HepG2 (cell line): ENCODE measurements around the gene SLCO4A1. TPM values are rescaled to one million over a fixed set of nuclear protein-coding genes. Genes with fewer than 3 reads are reported as not detected.

Experiments
- AGO1 ChIP-seq: fragments of 200-400 bp; formaldehyde crosslinking; IDR thresholded peaks from 2 replicates; pipeline ENCODE4 v1.6.1; 2017; ENCODE audit warnings: mild to moderate bottlenecking, low read depth, low read length, moderate library complexity; ENCODE audit not compliant: poor library complexity, severe bottlenecking
- ESRRA ChIP-seq: sonication (generic); formaldehyde crosslinking; IDR thresholded peaks from 2 replicates; pipeline ENCODE4 v1.5.1; 2020; ENCODE audit warnings: mild to moderate bottlenecking, low read depth, missing genetic modification reagents
- KDM1A ChIP-seq: IDR thresholded peaks from 2 replicates; pipeline ENCODE4 v1.6.1; 2016; ENCODE audit warnings: missing compliant biosample characterization
- MAZ ChIP-seq, 2 experiments: sonication (generic) in 1 of 2; formaldehyde crosslinking in 1 of 2; IDR thresholded peaks; 2 replicates each; pipeline versions ENCODE4 v1.5.0 to v1.6.1; 2012 to 2020; ENCODE audit warnings: low read depth in 2 of 2, mild to moderate bottlenecking in 2 of 2, borderline replicate concordance in 1 of 2, improper control_type of control experiment in 1 of 2, low read length in 1 of 2, missing genetic modification reagents in 1 of 2, moderate library complexity in 1 of 2
- MEF2D ChIP-seq: sonication (generic); formaldehyde crosslinking; IDR thresholded peaks from 2 replicates; pipeline ENCODE4 v1.5.1; 2020; ENCODE audit warnings: mild to moderate bottlenecking, missing genetic modification reagents
- RBFOX2 ChIP-seq: fragments of 200-400 bp; formaldehyde crosslinking; IDR thresholded peaks from 2 replicates; pipeline ENCODE4 v1.6.1; 2017; ENCODE audit warnings: low read depth, mild to moderate bottlenecking, low read length
- SMAD3 ChIP-seq: sonication (generic); formaldehyde crosslinking; IDR thresholded peaks from 2 replicates; pipeline ENCODE4 v1.4.0; 2020; ENCODE audit warnings: missing genetic modification reagents
- SPEN ChIP-seq: sonication (generic); formaldehyde crosslinking; IDR thresholded peaks from 2 replicates; pipeline ENCODE4 v1.5.1; 2020; ENCODE audit warnings: low read depth, mild to moderate bottlenecking, missing genetic modification reagents
- TAF1 ChIP-seq: sonication (generic); formaldehyde crosslinking; IDR thresholded peaks from 2 replicates; pipeline ENCODE4 v1.4.0; 2020; ENCODE audit warnings: missing genetic modification reagents
- TARDBP ChIP-seq: sonication (generic); formaldehyde crosslinking; IDR thresholded peaks from 2 replicates; pipeline ENCODE4 v1.8.0; 2022; ENCODE audit warnings: mild to moderate bottlenecking, missing genetic modification reagents
- TBX2 ChIP-seq: sonication (generic); formaldehyde crosslinking; IDR thresholded peaks from 2 replicates; pipeline ENCODE4 v1.5.0; 2020; ENCODE audit warnings: missing genetic modification reagents, mild to moderate bottlenecking, borderline replicate concordance
- ZFY ChIP-seq: sonication (generic); formaldehyde crosslinking; IDR thresholded peaks from 2 replicates; pipeline ENCODE4 v1.4.0; 2020; ENCODE audit warnings: missing genetic modification reagents
- ZIK1 ChIP-seq: sonication (generic); formaldehyde crosslinking; IDR thresholded peaks from 2 replicates; pipeline ENCODE4 v1.5.0; 2020; ENCODE audit warnings: mild to moderate bottlenecking, low read depth, missing genetic modification reagents, borderline replicate concordance
- ZNF431 ChIP-seq: sonication (generic); formaldehyde crosslinking; IDR thresholded peaks from 2 replicates; pipeline ENCODE4 v1.9.0; 2022; ENCODE audit warnings: missing genetic modification reagents, low read depth, mild to moderate bottlenecking, borderline replicate concordance
- ZNF589 ChIP-seq: sonication (generic); formaldehyde crosslinking; conservative IDR thresholded peaks from 2 replicates; pipeline ENCODE4 v1.8.0; 2022; ENCODE audit warnings: mild to moderate bottlenecking, moderate library complexity, missing genetic modification reagents
- ZNF737 ChIP-seq: sonication (generic); formaldehyde crosslinking; IDR thresholded peaks from 2 replicates; pipeline ENCODE4 v1.5.0; 2020; ENCODE audit warnings: missing genetic modification reagents, mild to moderate bottlenecking, borderline replicate concordance
- ZNF879 ChIP-seq: sonication (generic); formaldehyde crosslinking; IDR thresholded peaks from 2 replicates; pipeline ENCODE4 v1.8.1; 2023; ENCODE audit warnings: missing genetic modification reagents
- polyA plus RNA-seq, 8 experiments: library from polyadenylated mRNA; depleted of rRNA in 3 of 8; stranded (reverse) in 7 of 8; unstranded in 1 of 8; fragments of >200 nt; fragmentation: Illumina TruSeq in 4 of 8; extraction: Trizol in 4 of 8; gene quantifications; 2 replicates each; pipeline versions ENCODE4 v1.2.1 to v1.2.3, GENCODE V29; 2011 to 2016; ENCODE audit warnings: low read depth in 4 of 8, missing spikeins in 1 of 8, mixed read lengths in 1 of 8; ENCODE audit not compliant: insufficient read depth in 1 of 8
- total RNA-seq, 5 experiments: library from RNA; depleted of rRNA; stranded (reverse); fragments of >200 nt; fragmentation: Illumina TruSeq; extraction: Trizol; gene quantifications; 2 replicates each; pipeline ENCODE4 v1.2.3, GENCODE V29; 2016; ENCODE audit warnings: low read depth in 1 of 5
- TF ChIP-seq, protein P1 (sequence below): sonication (generic); formaldehyde crosslinking; IDR thresholded peaks from one replicate; pipeline ENCODE4 v1.5.1; 2020; ENCODE audit warnings: mild to moderate bottlenecking, missing genetic modification reagents; ENCODE audit errors: not compliant biosample characterization
- TF ChIP-seq, protein P2 (sequence below): IDR thresholded peaks from 2 replicates; pipeline ENCODE4 v1.6.1; 2016; ENCODE audit warnings: mild to moderate bottlenecking
- TF ChIP-seq, protein P3 (sequence below): IDR thresholded peaks from 2 replicates; pipeline ENCODE4 v1.6.1; 2018; ENCODE audit warnings: missing genetic modification reagents, mild to moderate bottlenecking, missing compliant biosample characterization

SLCO4A1 gene
- total and polyA plus RNA-seq, 2 of the 13 experiments (the other 11 are each of a cell fraction or from before 2014, with no cell fraction given) = 55.5 to 112 TPM

DNA sequence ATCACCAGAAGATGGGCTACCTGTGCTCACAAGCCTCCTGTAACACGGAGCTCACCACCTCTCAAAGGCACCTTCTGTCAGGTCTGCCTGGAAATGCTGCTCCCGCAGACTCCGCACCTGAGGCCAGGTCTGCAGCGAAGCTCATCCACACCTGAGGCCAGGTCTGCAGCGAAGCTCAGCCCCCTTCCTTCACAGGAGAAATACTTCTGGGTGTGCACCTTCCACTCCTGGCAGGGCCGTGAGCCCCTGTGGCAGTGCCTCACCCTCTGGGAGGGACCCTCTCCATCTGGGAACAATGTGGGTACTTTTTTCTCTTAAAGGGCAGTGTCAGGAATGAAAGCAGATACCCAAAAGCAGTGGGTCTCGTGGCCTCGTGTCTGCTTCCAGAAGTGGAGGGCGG is 1.4 kb upstream of the SLCO4A1 start (continued):
- TF ChIP-seq, protein P1, sequence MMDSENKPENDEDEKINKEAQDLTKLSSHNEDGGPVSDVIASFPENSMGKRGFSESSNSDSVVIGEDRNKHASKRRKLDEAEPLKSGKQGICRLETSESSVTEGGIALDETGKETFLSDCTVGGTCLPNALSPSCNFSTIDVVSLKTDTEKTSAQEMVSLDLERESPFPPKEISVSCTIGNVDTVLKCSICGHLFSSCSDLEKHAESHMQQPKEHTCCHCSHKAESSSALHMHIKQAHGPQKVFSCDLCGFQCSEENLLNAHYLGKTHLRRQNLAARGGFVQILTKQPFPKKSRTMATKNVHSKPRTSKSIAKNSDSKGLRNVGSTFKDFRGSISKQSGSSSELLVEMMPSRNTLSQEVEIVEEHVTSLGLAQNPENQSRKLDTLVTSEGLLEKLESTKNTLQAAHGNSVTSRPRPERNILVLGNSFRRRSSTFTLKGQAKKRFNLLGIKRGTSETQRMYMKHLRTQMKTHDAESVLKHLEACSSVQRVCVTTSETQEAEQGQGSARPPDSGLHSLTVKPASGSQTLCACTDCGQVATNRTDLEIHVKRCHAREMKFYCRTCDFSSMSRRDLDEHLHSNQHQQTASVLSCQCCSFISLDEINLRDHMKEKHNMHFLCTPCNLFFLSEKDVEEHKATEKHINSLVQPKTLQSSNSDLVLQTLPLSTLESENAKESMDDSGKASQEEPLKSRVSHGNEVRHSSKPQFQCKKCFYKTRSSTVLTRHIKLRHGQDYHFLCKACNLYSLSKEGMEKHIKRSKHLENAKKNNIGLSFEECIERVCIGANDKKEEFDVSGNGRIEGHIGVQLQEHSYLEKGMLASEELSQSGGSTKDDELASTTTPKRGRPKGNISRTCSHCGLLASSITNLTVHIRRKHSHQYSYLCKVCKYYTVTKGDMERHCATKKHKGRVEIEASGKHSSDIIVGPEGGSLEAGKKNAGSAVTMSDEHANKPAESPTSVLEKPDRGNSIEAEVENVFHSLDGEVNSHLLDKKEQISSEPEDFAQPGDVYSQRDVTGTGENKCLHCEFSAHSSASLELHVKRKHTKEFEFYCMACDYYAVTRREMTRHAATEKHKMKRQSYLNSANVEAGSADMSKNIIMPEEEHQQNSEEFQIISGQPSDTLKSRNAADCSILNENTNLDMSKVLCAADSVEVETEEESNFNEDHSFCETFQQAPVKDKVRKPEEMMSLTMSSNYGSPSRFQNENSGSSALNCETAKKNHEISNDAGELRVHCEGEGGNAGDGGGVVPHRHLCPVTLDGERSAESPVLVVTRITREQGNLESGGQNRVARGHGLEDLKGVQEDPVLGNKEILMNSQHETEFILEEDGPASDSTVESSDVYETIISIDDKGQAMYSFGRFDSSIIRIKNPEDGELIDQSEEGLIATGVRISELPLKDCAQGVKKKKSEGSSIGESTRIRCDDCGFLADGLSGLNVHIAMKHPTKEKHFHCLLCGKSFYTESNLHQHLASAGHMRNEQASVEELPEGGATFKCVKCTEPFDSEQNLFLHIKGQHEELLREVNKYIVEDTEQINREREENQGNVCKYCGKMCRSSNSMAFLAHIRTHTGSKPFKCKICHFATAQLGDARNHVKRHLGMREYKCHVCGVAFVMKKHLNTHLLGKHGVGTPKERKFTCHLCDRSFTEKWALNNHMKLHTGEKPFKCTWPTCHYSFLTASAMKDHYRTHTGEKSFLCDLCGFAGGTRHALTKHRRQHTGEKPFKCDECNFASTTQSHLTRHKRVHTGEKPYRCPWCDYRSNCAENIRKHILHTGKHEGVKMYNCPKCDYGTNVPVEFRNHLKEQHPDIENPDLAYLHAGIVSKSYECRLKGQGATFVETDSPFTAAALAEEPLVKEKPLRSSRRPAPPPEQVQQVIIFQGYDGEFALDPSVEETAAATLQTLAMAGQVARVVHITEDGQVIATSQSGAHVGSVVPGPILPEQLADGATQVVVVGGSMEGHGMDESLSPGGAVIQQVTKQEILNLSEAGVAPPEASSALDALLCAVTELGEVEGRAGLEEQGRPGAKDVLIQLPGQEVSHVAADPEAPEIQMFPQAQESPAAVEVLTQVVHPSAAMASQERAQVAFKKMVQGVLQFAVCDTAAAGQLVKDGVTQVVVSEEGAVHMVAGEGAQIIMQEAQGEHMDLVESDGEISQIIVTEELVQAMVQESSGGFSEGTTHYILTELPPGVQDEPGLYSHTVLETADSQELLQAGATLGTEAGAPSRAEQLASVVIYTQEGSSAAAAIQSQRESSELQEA (CRISPR knock-in tag) = peak; percentile 29
- TF ChIP-seq ZNF879 (CRISPR knock-in tag) = no peak
- no peak for TF ChIP-seq RBFOX2
- TF ChIP-seq TBX2 = no peak
- no peak for TF ChIP-seq MEF2D (CRISPR knock-in tag)
- no peak for TF ChIP-seq MAZ (IDR thresholded peaks at IDR 0.05; ENCODE audit: borderline replicate concordance, low read depth, low read length)
- TF ChIP-seq MAZ (CRISPR knock-in tag; IDR thresholded peaks at IDR 0.05; ENCODE audit: low read depth) = no peak
- TF ChIP-seq, protein P2, sequence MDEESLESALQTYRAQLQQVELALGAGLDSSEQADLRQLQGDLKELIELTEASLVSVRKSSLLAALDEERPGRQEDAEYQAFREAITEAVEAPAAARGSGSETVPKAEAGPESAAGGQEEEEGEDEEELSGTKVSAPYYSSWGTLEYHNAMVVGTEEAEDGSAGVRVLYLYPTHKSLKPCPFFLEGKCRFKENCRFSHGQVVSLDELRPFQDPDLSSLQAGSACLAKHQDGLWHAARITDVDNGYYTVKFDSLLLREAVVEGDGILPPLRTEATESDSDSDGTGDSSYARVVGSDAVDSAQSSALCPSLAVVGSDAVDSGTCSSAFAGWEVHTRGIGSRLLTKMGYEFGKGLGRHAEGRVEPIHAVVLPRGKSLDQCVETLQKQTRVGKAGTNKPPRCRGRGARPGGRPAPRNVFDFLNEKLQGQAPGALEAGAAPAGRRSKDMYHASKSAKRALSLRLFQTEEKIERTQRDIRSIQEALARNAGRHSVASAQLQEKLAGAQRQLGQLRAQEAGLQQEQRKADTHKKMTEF (CRISPR knock-in tag) = no peak
- TF ChIP-seq TAF1 = 0 out of 2 replicates have a peak, but pooled peaks have one; percentile 22
- 0 out of 2 replicates have a peak, but pooled peaks have one; percentile 26 for TF ChIP-seq SPEN (CRISPR knock-in tag)
- no peak for TF ChIP-seq SMAD3 (CRISPR knock-in tag)
- TF ChIP-seq, protein P3, sequence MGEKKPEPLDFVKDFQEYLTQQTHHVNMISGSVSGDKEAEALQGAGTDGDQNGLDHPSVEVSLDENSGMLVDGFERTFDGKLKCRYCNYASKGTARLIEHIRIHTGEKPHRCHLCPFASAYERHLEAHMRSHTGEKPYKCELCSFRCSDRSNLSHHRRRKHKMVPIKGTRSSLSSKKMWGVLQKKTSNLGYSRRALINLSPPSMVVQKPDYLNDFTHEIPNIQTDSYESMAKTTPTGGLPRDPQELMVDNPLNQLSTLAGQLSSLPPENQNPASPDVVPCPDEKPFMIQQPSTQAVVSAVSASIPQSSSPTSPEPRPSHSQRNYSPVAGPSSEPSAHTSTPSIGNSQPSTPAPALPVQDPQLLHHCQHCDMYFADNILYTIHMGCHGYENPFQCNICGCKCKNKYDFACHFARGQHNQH (CRISPR knock-in tag) = 0 out of 2 replicates have a peak, but pooled peaks have one; percentile 29
- TF ChIP-seq ZIK1 (CRISPR knock-in tag) = no peak
- no peak for TF ChIP-seq ZFY
- no peak for TF ChIP-seq TARDBP (CRISPR knock-in tag)
- TF ChIP-seq ZNF589 (CRISPR knock-in tag) = no peak
- TF ChIP-seq ZNF431 (CRISPR knock-in tag) = no peak
- no peak for TF ChIP-seq ESRRA (CRISPR knock-in tag)
- 0 out of 2 replicates have a peak, but pooled peaks have one; percentile 5 for TF ChIP-seq KDM1A
- no peak for TF ChIP-seq AGO1
- peak; percentile 49; the same call in 1 of the 2 replicates for TF ChIP-seq ZNF737 (CRISPR knock-in tag)
